Subcutaneous abdominal adipose tissue (tissue), 5 donors: ENCODE results near the gene ERVFRD-1.

Experiments
- H3K27ac ChIP-seq: one replicate; pipeline ENCODE4 v1.7.0; 2013; ENCODE audit warnings: low read depth, mild to moderate bottlenecking, inconsistent platforms, low read length, moderate library complexity
- H3K27me3 ChIP-seq, 5 donors: one replicate each; pipeline ENCODE4 v1.7.0; 2013; ENCODE audit warnings: low read length in 5 of 5, inconsistent platforms in 1 of 5; ENCODE audit not compliant: control insufficient read depth in 5 of 5, insufficient read depth in 4 of 5
- H3K36me3 ChIP-seq, 5 donors: one replicate each; pipeline ENCODE4 v1.7.0; 2013; ENCODE audit warnings: low read length in 5 of 5; ENCODE audit not compliant: control insufficient read depth in 5 of 5, insufficient read depth in 5 of 5
- H3K4me1 ChIP-seq, 5 donors: one replicate each; pipeline ENCODE4 v1.7.0; 2013; ENCODE audit warnings: low read length in 5 of 5, mild to moderate bottlenecking in 3 of 5, moderate library complexity in 1 of 5; ENCODE audit not compliant: control insufficient read depth in 5 of 5, insufficient read depth in 5 of 5
- H3K4me3 ChIP-seq, 5 donors: one replicate each; pipeline ENCODE4 v1.7.0; 2013; ENCODE audit warnings: low read length in 5 of 5, low read depth in 1 of 5
- H3K9ac ChIP-seq, 5 donors: one replicate each; pipeline ENCODE4 v1.7.0; 2013; ENCODE audit warnings: low read length in 5 of 5, mild to moderate bottlenecking in 4 of 5, moderate library complexity in 3 of 5
- H3K9me3 ChIP-seq, 5 donors: one replicate each; pipeline ENCODE4 v1.7.0; 2013; ENCODE audit warnings: low read length in 5 of 5; ENCODE audit not compliant: control insufficient read depth in 5 of 5
- donor health status: healthy.
- donor health status: healthy.
- donor health status: healthy.
- donor health status: healthy.
- donor health status: healthy.

ERVFRD-1 gene

GRCh38 chr6:11110921-11111768 lies at the start of gene ERVFRD-1:
TSS of gene ERVFRD-1 (minus strand) at chr6:11111725. CDS start at chr6:11105310, 6,415 bp downstream.
- H3K27ac ChIP-seq: no peak within 1 kb of the TSS
- H3K9ac ChIP-seq: no peak within 1 kb of the TSS
- H3K27me3 ChIP-seq: no peaks in the 10 kb centered on the region
- H3K4me3 ChIP-seq: peak within 1 kb of the TSS in 2 of 5 donors; percentile 9 to 29
- H3K36me3 ChIP-seq: no peaks in the 10 kb centered on the region
- H3K4me1 ChIP-seq: peaks cover 0 to 18% (median 8%) of the 10 kb centered on the region in 5 donors
- H3K9me3 ChIP-seq: no peaks in the 10 kb centered on the region

GRCh38 chr6:11160199-11160598 lies 48.7 kb upstream of the ERVFRD-1 start:
- no peak overlapping the region for H3K4me3 ChIP-seq
- no peaks in the 10 kb centered on the region for H3K9me3 ChIP-seq
- H3K27ac ChIP-seq: no peak overlapping the region

GRCh38 chr6:11155589-11155988 lies 44.1 kb upstream of the ERVFRD-1 start:
- Histone ChIP-seq H3K4me3 (no peak overlapping the region), H3K9me3 (no peaks in the 10 kb centered on the region), H3K9ac (no peak overlapping the region), H3K27ac (no peak overlapping the region), H3K27me3 (no peaks in the 10 kb centered on the region), H3K4me1 (no peaks in the 10 kb centered on the region), H3K36me3 (no peaks in the 10 kb centered on the region)

More at GRCh38 chr6:11160199-11160598, 48.7 kb upstream of the ERVFRD-1 start:
- peaks cover 0 to 8% (median 4%) of the 10 kb centered on the region in 5 donors for H3K4me1 ChIP-seq
- H3K36me3 ChIP-seq: no peaks in the 10 kb centered on the region
- no peak overlapping the region for H3K9ac ChIP-seq
- no peaks in the 10 kb centered on the region for H3K27me3 ChIP-seq

GRCh38 chr6:11153447-11153846 lies 41.9 kb upstream of the ERVFRD-1 start:
- no peaks in the 10 kb centered on the region for H3K27me3 ChIP-seq
- H3K4me3 ChIP-seq: peak overlapping the region in 2 of 5 donors; percentile 48 to 60
- no peak overlapping the region for H3K9ac ChIP-seq
- no peaks in the 10 kb centered on the region for H3K4me1 ChIP-seq
- H3K36me3 ChIP-seq: no peaks in the 10 kb centered on the region
- H3K9me3 ChIP-seq: no peaks in the 10 kb centered on the region
- H3K27ac ChIP-seq: no peak overlapping the region

GRCh38 chr6:11152581-11152980 lies 41.1 kb upstream of the ERVFRD-1 start:
- Histone ChIP-seq H3K27ac (no peak overlapping the region), H3K9ac (no peak overlapping the region), H3K36me3 (no peaks in the 10 kb centered on the region), H3K4me3 (no peak overlapping the region), H3K9me3 (no peaks in the 10 kb centered on the region), H3K4me1 (no peaks in the 10 kb centered on the region), H3K27me3 (no peaks in the 10 kb centered on the region)

- no peaks in the 10 kb centered on the region for H3K27me3 ChIP-seq
- no peaks in the 10 kb centered on the region for H3K36me3 ChIP-seq
- no peaks in the 10 kb centered on the region for H3K4me1 ChIP-seq
- H3K9ac ChIP-seq: no peak overlapping the region
- no peak overlapping the region for H3K4me3 ChIP-seq
- H3K27ac ChIP-seq: no peak overlapping the region
- H3K9me3 ChIP-seq: no peaks in the 10 kb centered on the region
Measured at GRCh38 chr6:11151488-11151887, 40.0 kb upstream of the ERVFRD-1 start.

GRCh38 chr6:11149551-11149950 lies 38.0 kb upstream of the ERVFRD-1 start:
- no peak overlapping the region for H3K9ac ChIP-seq

GRCh38 chr6:11146117-11146826 lies 34.7 kb upstream of the ERVFRD-1 start:
- Histone ChIP-seq H3K4me1 (peaks cover 0 to 4% (median 0%) of the 10 kb centered on the region in 5 donors), H3K36me3 (no peaks in the 10 kb centered on the region), H3K4me3 (no peak overlapping the region), H3K9me3 (no peaks in the 10 kb centered on the region), H3K9ac (no peak overlapping the region), H3K27ac (no peak overlapping the region), H3K27me3 (no peaks in the 10 kb centered on the region)

More at GRCh38 chr6:11149551-11149950, 38.0 kb upstream of the ERVFRD-1 start:
- Histone ChIP-seq H3K27ac (no peak overlapping the region), H3K36me3 (no peaks in the 10 kb centered on the region), H3K27me3 (no peaks in the 10 kb centered on the region), H3K4me3 (no peak overlapping the region), H3K9me3 (no peaks in the 10 kb centered on the region), H3K4me1 (peaks cover 0 to under 1% (median 0%) of the 10 kb centered on the region in 5 donors)

GRCh38 chr6:11144393-11144851 lies 32.9 kb upstream of the ERVFRD-1 start:
- Histone ChIP-seq H3K36me3 (no peaks in the 10 kb centered on the region), H3K9me3 (no peaks in the 10 kb centered on the region), H3K27ac (no peak overlapping the region), H3K4me1 (peaks cover 0 to 4% (median 0%) of the 10 kb centered on the region in 5 donors), H3K9ac (no peak overlapping the region), H3K4me3 (no peak overlapping the region), H3K27me3 (no peaks in the 10 kb centered on the region)
